HG03135 (cell line): Measurements from ENCODE around the gene RTP2.
A peak's percentile ranks its signal among the peaks of the same experiment; 100 is the strongest.

Source experiments
- ATAC-seq: cut with Tn5 transposase; IDR thresholded peaks from one replicate; pipeline ENCODE4 v1.9.1; 2021; ENCODE audit warnings: mild to moderate bottlenecking, moderate library complexity; ENCODE audit not compliant: unreplicated experiment

The RTP2 gene, protein sequence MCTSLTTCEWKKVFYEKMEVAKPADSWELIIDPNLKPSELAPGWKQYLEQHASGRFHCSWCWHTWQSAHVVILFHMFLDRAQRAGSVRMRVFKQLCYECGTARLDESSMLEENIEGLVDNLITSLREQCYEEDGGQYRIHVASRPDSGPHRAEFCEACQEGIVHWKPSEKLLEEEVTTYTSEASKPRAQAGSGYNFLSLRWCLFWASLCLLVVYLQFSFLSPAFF

DNA sequence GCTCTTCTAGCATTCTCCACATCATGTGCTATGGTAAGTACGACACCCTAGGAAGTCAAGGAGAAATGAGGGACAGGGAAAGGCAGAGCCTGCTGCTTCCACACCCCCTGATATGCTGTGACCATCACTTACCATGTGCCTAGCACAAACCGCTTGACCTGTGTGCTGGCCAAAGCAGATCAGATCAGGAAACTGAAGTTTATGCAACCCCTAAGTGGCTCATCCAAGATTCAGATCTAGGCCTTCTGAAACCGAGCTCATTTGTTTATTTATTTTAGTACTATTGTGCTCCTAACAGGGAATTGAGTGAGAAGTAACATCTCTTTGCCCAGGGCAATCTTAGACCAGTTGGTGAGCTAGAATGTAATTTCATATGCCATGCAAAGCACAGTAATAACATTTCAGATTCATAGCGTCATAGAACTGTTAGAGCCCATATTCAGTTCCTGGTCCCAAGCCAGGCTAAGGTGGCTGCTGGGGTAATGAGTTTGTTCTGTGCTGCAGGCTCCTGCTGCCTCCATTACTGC, at the start of gene RTP2:
Gene RTP2 (minus strand): TSS at position 51 of the 527 bp plus-strand sequence. CDS start 429 bp downstream, outside the sequence.
- ATAC-seq: no peak

DNA sequence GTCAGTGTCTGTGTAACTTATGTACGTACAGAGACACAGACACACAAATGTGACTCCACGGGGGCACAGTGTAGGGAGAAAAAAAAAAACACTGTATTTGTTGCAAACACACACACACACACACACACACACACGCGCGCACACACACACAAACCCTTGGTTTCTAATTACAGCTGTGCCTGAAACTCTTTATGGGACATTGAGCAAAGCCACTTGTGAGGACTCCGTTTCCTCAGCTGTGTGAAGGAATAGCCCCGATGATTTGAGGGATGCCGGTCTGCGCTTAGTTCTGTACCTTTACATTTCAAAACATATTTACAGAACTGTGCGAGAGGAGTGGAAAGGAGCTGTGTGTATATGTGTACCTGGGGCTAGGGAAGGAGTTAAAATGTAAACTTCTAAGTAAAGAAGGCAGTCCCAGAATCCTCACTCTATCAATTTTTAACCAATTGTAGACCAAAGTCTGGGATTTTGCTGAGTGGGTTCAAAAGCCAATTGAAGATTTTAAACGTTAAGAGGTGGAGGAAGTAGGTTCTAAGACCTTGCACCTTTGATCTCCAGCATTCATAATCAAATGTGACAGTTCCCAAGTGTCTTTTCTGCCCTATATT, 48.3 kb upstream of the RTP2 start:
- no peak for ATAC-seq

DNA sequence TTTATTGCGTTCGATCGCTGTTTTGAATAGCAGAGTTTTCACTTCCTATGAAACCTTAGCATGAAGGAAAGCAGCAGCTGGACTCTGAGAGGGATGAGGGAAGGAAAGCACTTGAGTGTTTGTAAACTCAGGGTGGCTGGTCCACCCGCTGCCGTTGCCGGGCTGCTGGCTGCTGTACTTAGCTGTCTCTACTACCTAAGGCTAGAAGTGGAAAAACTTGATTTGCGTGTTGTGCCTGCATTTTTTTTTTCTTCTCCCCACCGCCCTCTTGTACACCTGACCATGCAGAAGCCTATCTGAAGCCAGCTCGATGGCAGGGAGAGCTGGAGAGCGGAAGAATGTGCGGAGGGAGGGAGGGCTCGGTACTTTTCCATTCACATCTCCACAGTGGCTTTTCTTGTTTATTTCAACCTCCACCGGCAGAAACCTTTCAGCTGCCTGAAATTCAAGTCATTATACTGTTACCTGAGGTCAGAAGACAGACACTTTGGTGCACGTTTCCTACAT, 47.7 kb upstream of the RTP2 start:
- no peak for ATAC-seq

DNA sequence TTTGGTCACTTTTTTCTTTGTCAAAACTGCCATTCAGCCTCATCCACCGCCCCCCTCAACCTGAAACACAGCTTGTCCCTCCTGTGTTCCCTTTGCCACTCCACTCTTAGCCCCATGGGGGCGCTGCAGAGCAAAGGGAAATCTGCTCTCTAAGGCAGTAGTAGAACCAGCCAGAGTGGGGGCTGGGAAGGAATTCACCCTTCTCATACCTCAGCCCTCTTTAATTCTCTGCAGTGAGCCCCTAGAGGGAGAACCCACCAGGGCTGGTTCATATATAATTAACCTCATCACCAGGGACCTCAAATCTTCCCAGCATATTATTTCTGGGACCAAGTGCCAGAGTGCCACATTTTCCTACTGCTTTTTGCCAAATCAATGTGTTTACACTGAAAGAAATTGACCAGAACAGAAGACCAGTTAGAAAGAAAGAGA, 45.7 kb upstream of the RTP2 start:
- no peak for ATAC-seq

DNA sequence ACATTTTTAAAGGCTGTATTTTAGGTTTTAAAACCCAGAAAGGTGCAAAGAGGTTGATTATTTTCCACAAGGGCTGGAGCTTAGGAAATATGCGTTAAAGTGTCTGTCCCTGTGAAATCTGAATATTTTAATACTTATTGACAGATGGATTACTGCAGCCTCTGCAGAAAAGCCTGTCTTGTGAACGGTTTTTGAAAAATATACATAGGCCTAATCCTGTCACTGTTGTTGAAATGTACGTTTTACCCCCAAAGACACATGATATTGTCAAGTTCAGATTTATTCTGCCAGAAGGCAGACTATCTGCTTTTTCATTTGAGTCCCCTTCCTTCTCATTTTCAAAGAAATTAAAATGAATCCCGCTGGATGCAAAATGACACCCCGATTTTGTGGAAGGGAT, 45.1 kb upstream of the RTP2 start:
- no peak for ATAC-seq

DNA sequence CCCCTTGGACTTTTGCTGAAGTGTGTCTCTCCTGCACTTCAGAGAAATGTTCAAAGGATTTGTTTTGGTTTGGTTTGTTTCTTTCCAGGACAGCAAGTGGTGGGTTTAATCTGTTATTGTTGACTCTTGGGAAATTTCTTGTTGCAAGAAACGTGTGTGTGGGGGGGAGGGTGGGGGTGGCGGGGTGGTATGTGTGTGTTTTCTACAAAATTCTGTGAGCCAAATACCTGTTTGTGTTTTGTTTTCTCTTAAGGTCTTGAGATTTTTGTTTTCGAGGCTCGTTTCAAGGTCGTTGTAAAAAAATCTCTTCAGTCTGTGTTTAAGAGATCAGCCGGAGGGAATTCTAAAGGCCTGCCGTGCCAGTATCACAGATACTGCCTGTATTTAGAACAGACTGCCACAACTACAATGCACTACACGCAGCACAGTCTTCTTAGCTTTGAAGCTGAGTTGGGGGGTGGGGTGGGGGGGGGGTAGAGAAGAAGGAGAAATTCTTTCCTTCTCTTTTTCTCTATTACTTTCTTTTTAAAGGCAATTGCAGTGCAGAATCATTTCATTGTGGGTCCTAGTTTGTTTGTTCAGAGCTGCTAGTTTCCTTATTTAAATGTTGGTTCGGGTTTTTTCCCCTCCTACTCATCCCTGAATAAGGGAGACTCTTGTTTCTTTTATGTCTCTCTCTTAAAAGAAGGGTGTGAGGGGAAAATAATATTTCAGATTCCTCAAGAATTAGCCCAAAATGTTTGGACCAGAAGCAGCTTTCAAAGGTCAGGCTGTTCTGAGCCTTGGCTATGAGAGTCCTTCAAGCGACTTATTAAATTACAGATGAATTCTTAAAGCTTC, 44.3 kb upstream of the RTP2 start:
- no peak for ATAC-seq

DNA sequence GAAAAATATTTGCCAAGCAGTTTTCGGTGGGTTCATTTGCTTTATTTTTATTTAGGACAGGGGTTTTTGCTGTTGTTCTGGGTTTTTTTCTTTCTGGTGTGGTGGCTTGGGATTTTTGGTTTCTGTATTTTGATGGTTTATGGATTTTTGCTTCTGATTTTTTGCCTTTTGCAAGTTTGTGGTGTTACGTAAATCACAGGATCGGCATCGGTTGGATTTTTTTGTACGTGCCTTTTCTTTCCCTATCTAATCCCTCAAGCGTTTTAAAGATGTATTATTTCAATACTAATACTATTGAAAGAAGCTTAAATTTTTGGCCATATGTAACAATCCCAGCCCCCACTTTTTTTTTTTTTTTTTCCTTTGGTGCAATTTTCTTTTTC, 43.7 kb upstream of the RTP2 start:
- no peak for ATAC-seq

DNA sequence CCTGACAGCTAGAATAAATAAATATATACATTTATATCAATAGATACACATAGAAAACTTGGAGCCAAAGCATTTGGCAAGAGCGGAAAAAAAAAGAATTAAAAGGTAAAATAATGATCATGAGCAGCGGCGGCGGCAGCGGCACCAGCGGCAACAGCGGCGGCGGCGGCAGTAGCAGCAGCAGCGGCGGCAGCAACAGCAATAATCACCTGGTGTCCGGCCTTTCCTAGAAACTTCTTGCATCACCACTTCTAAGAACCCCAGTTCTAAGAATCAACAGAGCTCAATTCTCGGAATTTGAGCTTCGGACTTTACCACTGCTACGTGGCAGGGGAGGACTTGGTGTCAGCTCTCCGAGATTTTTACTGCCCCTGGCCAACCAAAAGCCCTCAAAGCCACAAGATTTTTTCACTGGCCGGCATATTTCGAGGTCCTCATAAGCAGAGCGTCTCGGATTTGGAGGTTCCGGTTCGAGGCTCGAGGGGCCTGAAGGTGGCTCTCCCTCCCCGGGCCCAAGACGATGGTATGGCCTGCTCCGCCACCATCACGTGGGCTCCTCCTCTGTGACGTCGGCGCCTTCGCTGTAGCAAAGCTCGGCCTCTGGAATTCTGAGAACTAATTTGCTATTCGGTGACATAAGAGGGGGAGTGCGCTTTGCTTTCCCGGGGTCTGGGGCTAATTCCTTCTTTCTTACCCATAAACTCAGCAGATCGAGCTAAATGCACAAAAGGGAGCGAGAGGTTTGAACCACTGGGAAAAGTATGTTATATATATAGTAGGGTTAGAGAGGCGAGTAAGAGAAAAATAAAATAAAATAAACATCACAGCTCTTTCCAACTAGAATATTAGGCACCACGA, 43.1 kb upstream of the RTP2 start, which contains the start of gene BCL6:
Gene BCL6 (minus strand): TSS at position 268 of the 858 bp plus-strand sequence. CDS start 11,775 bp downstream, outside the sequence.
- ATAC-seq: peak; percentile 65

DNA sequence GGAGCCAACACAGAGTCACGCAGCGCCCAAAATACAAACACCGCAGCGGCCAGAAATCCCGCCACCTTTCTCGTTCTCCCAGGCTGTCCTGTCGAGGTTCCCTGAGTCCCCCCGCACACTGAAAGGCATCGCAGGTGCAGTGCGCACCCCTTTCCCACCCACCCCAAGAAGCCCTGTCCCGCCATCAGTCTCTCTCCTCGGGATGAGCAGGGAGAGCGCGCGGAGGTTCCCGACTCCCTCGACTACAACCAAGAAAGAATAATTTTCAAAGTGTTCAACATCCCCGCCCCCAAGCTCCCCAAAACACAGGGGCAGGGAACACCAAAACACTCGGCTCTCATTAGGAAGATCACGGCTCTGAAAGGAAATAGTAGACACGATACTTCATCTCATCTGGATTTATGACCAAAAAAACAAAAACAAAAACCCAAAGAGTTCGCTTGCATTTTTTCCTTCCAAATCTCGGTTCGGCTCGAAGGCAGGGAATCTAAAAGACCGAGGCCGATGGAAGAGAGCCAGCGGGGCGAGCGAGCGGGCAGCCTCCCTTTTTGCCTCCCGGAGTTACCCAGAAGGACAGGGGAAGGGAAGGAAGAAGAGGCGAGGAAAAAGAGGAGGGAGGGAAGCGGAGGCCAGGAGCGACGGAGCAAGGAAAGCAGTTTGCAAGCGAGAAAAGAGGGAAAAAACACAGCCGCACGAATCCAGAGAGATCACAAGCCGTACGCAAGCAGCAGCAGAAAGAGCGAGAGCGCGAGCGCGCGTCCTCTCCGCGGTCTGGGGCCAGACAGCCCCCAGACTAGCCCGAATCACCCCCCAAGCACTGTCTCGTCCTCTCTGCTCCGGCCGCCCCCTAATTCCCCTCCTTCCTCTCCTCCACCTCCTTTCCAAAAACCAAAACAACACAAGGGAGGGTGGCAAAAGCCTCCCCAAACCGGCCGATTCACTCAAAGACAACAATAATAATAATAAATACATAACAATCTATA, 42.1 kb upstream of the RTP2 start:
- ATAC-seq: no peak

DNA sequence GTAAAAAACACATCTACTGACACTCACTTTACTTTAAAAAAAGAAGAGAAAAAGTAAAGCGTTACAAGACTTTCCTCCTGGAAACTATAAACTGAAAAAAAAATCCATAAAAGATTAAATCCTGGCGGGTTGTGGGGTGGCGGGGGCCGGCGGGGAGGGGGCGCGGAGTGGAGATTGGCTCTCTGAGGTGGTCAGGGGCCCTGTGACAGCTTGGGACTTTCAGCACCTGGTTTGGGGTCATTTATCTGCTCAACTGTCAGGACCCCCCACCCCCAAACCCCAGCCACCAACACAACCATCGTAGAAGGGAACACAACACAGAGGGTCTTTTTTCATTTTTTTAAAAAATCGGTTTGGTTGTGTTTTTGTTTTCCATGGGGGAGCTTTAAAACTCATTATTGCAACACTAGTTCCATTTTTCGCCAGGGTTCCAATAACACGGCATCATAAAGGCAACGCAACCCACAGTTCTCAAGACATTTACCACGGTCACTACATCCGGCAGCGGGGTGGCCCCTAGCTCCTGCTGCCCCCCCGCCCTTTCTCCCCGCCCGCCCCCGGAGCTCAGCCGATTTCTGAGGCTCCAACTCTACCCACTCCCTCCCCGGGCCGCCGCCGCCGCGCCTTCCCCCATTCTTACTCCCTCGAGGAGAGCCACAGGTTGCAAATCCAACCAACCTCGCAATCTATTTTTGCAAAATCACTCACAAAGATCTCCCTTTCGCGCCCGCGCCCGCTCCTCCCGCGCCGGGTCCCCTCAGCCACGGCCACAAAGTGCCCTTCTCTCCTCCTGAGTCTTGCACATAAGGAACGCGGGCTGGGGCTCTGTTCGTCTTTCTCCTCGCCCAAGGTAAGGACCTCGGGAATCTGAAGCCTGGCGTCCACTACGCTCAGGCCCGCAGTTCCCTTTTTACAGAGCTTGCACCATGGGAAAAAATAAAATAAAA, 41.1 kb upstream of the RTP2 start:
- ATAC-seq: no peak

DNA sequence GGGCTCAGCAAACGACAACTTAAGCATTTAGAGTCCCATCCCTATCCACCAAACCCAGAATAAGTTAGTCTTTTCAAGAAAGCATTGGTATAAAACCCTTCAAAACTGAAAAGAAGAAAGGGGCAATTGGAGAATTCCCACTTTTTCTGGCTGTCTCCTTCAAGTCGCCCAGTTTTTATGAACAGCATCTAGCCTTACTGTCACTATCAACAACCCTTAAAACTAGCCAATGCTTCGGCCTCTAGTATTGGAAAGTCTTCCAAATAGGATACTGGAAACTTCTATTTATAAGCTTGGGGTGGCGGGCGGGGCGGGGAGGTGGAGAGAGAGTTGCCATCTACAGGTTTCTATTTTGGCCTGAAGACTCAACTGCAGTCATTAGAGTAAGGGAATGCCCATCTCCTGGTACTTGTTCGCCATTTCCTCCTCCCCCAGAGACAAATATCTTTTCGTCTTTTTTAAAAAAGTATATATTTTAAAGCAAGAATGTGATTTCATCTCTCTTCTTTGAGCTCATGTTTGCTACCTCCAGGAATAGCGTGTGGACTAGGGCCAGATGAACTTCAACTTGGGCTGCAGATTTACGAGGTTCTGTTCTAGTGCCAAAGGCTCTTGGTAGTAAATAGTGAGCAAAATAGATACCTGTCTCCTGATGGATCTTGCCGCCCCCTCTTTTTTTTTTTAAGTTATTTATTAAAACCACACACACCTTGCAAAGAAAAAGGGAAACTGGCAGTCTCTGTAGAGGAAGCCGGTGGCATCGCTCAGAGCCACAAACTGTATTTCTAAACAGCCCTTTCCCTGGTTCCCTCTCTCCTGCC, 40.2 kb upstream of the RTP2 start:
- no peak for ATAC-seq

DNA sequence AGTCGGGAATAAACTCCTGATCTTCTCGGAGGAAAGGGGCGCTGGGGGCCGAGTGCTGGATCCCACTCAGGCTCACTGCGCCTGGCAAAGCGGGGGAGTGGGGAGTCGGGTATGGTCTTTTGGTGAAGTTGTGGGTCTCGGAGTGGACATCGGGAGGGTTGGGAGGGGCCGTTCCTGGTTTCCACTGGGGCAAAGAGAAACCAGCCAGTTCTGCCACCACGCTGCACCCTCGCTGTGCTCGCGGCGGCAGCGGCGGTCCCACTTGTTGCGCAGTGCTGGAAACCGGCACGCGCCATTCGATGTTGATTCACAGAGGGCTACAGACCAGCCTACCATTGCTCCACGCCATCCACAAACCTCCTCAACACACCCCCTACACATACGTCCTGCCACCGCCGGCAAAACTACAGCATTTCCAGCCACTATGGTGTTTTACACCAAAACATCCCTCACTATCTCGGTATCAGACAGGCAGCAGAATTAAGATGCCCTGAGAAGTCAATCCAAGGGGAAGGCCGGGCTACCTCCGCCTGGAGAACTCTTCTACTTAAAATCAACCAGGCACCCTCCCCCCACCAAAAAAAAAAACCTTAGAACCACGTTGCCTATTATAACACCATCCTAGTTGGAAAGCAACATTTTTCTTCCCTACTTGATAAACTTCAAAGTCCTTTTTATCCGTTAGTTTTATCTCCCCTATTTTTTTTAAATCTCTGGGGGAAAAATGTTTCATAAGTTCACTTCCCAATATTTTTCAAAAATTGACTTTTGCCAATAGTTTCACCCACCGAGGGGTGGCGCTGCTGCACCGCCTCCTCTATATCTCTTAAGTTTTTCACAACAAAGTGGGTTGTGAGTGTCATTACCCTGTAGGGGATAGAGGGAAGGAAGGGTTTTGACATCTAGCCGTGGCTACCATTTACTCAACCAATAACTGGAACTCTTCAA, 39.3 kb upstream of the RTP2 start:
- no peak for ATAC-seq

DNA sequence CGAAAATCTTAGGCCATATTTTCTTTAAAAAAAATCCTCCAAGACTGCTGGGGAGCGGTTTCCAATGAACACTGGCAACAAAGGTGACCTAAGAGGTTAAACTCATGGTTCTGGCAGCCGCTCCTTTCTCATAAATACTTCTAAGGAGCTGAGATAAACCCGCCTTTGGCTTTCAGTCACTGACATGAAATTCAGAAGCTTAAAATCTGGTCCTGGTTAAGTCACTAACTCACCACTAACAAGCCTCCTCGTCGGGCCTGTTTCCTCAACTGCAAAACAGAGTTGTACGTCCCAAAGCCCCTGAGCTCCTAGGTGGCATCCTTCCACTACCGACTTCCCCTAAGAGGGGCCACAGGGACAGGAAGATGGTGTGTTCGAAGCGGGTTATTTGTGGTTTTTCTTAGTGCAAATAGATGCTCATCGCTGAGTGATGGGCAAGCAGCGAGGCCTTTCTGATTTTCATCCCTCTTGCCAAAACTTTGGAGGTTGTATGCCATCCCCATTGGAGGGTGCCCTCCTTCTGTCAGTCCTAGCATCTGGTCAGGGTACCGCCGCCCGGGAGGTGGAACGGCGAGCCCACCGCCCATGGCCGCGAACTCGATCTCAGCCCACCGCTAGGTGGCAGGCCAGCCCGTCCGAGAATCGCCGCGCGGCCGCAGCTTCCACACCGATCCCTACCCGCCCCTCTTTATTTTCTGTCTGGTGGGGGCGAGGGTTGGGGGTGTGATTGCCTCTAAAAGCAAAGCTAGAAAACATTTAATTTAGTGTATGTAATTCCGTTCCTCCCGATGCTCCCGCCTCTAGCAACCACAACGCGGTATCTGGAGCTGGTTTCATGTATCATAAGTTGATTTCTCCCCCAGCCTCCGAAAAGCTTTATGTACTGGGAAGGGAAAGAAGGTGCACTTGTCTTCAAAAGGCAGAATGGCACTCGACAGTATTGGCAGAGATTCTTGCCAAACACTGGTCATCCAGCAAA, 38.4 kb upstream of the RTP2 start:
- ATAC-seq: no peak

DNA sequence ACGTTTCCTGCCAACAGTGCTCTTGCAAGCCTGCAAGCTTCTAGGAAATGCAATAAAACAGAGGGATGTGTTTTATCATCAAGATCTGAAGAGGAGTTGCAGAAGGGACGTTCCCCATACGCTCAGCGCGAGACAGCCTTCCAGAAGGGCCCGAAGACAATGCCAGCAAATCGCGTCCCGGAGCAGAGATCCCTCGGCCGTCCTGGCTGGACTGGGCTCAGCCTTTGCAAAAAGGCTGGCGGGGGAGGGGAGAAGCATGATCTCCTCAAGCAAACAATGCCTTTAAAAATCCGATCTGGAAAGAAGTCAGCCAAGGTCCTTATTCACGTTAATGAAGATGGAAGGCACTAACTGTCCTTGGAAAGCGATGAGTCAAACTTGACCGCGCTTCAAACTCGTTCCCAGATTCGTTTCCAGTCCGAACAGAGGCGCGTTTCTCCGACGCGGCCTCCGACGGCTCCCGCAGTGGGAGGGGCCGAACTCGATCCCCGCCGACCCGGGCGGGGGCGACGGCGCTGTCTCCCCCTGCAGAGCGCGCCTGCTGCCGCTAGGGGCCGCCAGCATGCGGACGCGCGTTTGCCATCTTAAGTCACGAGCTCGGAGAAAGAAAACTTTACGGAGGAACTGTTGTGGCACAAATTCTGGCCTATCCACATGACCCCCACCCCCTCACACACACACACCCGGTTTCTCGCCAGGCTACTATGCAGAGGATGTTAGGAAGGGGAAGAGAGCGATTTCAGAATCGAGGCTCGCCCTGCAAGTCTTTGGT, 37.4 kb upstream of the RTP2 start:
- peak; percentile 58 for ATAC-seq
